Body of pancreas (tissue), 4 donors: ENCODE results near the gene KRTAP4-3. TPM values are rescaled to one million over a fixed set of nuclear protein-coding genes. Genes with fewer than 3 reads are reported as not detected.
"Not testable (repeated sequence)": the region's sequence is repeated elsewhere in the genome, so short reads cannot be mapped to it uniquely, and the experiment has no call there.

ENCODE experiments used
- ATAC-seq: fragments of 150-250 bp; one replicate; pipeline ENCODE4 v1.9.1; 2016
- DNase-seq, 4 donors: peaks; one replicate each; pipeline ENCODE4 v3.0.0-alpha.2; 2019
- H3K27ac ChIP-seq, 4 donors: fragments of 200-600 bp; sonication (generic); 1 replicate in 3 of 4; 2 replicates in 1 of 4; pipeline versions ENCODE4 v1.5.1 to v1.6.1; 2016 to 2019; ENCODE audit warnings: mild to moderate bottlenecking in 1 of 4, mixed read lengths in 1 of 4, moderate library complexity in 1 of 4
- H3K27me3 ChIP-seq, 2 donors: fragments of 200-600 bp; sonication (generic); one replicate each; pipeline ENCODE4 v1.6.0; 2016; ENCODE audit warnings: mild to moderate bottlenecking in 1 of 2
- H3K36me3 ChIP-seq, 2 donors: fragments of 200-600 bp; sonication (generic); replicated peaks in 1 of 2; 2 replicates each; pipeline ENCODE4 v1.5.1; 2016; ENCODE audit warnings: low read depth in 2 of 2; ENCODE audit not compliant: insufficient read depth in 1 of 2
- H3K4me1 ChIP-seq: fragments of 200-600 bp; sonication (generic); one replicate; pipeline ENCODE4 v1.6.0; 2016
- H3K4me3 ChIP-seq, 2 donors: fragments of 200-600 bp; sonication (generic); 1 replicate in 1 of 2; 2 replicates in 1 of 2; pipeline ENCODE4 v1.5.1; 2016 to 2019
- H3K9me3 ChIP-seq, 3 donors: fragments of 200-600 bp; sonication (generic); 1 replicate in 2 of 3; 2 replicates in 1 of 3; pipeline ENCODE4 v1.5.1; 2016
- CTCF ChIP-seq, 7 experiments: fragments of 450-650 bp in 4 of 7; fragments of 200-600 bp in 3 of 7; sonication (generic) in 3 of 7; IDR thresholded peaks; one replicate each; pipeline ENCODE4 v1.5.1; 2016 to 2019; ENCODE audit warnings: antibody characterized with exemption in 7 of 7
- POLR2A ChIP-seq, 3 donors: fragments of 450-650 bp; IDR thresholded peaks; one replicate each; pipeline ENCODE4 v1.6.1; 2016; ENCODE audit warnings: antibody characterized with exemption in 3 of 3, mild to moderate bottlenecking in 2 of 3
- WGBS, 2 donors: methylation state at CpG; one replicate each; pipeline ENCODE4 v1.1.5; 2017; 5-methylcytosine and 5-hydroxymethylcytosine counted together
- intact Hi-C: fragments of 100-400 bp; cut with DNase I; formaldehyde crosslinking; loops from one replicate; pipeline ENCODE4 v1.15.1; 2023
- total RNA-seq, 2 donors: library from RNA; depleted of rRNA; stranded (reverse); fragments of >200 nt; gene quantifications; one replicate each; pipeline ENCODE4 v1.1.0, GENCODE V29; 2016

KRTAP4-3 gene
- total RNA-seq, 2 donors from 2014 or later: not detected

GRCh38 chr17:41141361-41141760 lies 26.7 kb downstream of the KRTAP4-3 start:
- TF ChIP-seq CTCF (IDR thresholded peaks at IDR 0.05) (no peak), POLR2A (IDR thresholded peaks at IDR 0.05) (no peak)
- no peaks in the 10 kb centered on the region for H3K36me3 ChIP-seq
- intact Hi-C loops: no loop called here

GRCh38 chr17:41140360-41141131 lies 27.5 kb downstream of the KRTAP4-3 start, which contains the start of gene KRTAP4-6:
Gene KRTAP4-6 (minus strand): TSS chr17:41140544. CDS start chr17:41140487, 57 bp downstream.
- DNase-seq (no peak), ATAC-seq (no peak)
- Histone ChIP-seq H3K4me1 (no peaks in the 10 kb centered on the region), H3K9me3 (no peaks in the 10 kb centered on the region), H3K27me3 (no peaks in the 10 kb centered on the region), H3K27ac (no peak within 1 kb of the TSS), H3K36me3 (no peaks in the 10 kb centered on the region), H3K4me3 (no peak within 1 kb of the TSS)
- no peak for TF ChIP-seq POLR2A (IDR thresholded peaks at IDR 0.05)
- no peak for TF ChIP-seq CTCF (IDR thresholded peaks at IDR 0.05)
- WGBS, 2 donors: 68 to 72% methylated on average over 5 to 6 of the region's 6 CpGs
- intact Hi-C loops: no loop called here

More at GRCh38 chr17:41141361-41141760, 26.7 kb downstream of the KRTAP4-3 start:
- Histone ChIP-seq H3K4me3 (no peak overlapping the region), H3K4me1 (no peaks in the 10 kb centered on the region), H3K27me3 (no peaks in the 10 kb centered on the region), H3K27ac (no peak overlapping the region), H3K9me3 (no peaks in the 10 kb centered on the region)
- ATAC-seq: no peak
- DNase-seq: no peak

- H3K27me3 ChIP-seq, H3K36me3 ChIP-seq, H3K27ac ChIP-seq, H3K4me3 ChIP-seq, intact Hi-C loops, DNase-seq, H3K4me1 ChIP-seq, ATAC-seq, H3K9me3 ChIP-seq: not testable (repeated sequence)
- WGBS, 2 donors: 78 to 83% methylated on average over 11 to 12 of the region's 12 CpGs
Measured at GRCh38 chr17:41139865-41140264, 28.2 kb downstream of the KRTAP4-3 start.

- Histone ChIP-seq H3K27ac (no peak overlapping the region), H3K4me1 (no peaks in the 10 kb centered on the region), H3K27me3 (no peaks in the 10 kb centered on the region), H3K4me3 (no peak overlapping the region), H3K36me3 (no peaks in the 10 kb centered on the region), H3K9me3 (no peaks in the 10 kb centered on the region)
- WGBS, 2 donors: 50 to 57% methylated on average over 2 of the region's 2 CpGs
- intact Hi-C loops: no loop called here
- DNase-seq (no peak), ATAC-seq (no peak)
- TF ChIP-seq CTCF (IDR thresholded peaks at IDR 0.05) (no peak), POLR2A (IDR thresholded peaks at IDR 0.05) (no peak)
Measured at GRCh38 chr17:41133880-41134735, 33.9 kb downstream of the KRTAP4-3 start.

- H3K27ac ChIP-seq: no peak overlapping the region
- H3K9me3 ChIP-seq: no peaks in the 10 kb centered on the region
- no peaks in the 10 kb centered on the region for H3K4me1 ChIP-seq
- no peak for TF ChIP-seq POLR2A (IDR thresholded peaks at IDR 0.05)
- no peak for TF ChIP-seq CTCF (IDR thresholded peaks at IDR 0.05)
- intact Hi-C loops: no loop called here
- H3K36me3 ChIP-seq: no peaks in the 10 kb centered on the region
- ATAC-seq: no peak
- DNase-seq: no peak
- no peak overlapping the region for H3K4me3 ChIP-seq
- H3K27me3 ChIP-seq: no peaks in the 10 kb centered on the region
- WGBS, 2 donors: 71 to 73% methylated on average over 3 of the region's 3 CpGs
Measured at GRCh38 chr17:41131979-41132378, 36.0 kb downstream of the KRTAP4-3 start.
